Cardiac fibroblast (primary cell): ENCODE results near the gene SKIDA1.

Experiments
- DNase-seq, 2 donors: peaks; one replicate each; pipeline versions ENCODE4 v3.0.0 to v3.0.0-alpha.2; 2010; ENCODE audit warnings: low read depth in 2 of 2
- H3K4me3 ChIP-seq, 2 donors: replicated peaks in 1 of 2; 1 replicate in 1 of 2; 2 replicates in 1 of 2; pipeline ENCODE4 v1.5.1; 2011; ENCODE audit warnings: low read depth in 2 of 2, low read length in 2 of 2, mild to moderate bottlenecking in 2 of 2, moderate library complexity in 1 of 2
- TF ChIP-seq, protein P1 (sequence below): IDR thresholded peaks from one replicate; pipeline ENCODE4 v1.5.1; 2011; ENCODE audit warnings: low read depth, mild to moderate bottlenecking, low read length, inconsistent platforms

Gene SKIDA1

DNA sequence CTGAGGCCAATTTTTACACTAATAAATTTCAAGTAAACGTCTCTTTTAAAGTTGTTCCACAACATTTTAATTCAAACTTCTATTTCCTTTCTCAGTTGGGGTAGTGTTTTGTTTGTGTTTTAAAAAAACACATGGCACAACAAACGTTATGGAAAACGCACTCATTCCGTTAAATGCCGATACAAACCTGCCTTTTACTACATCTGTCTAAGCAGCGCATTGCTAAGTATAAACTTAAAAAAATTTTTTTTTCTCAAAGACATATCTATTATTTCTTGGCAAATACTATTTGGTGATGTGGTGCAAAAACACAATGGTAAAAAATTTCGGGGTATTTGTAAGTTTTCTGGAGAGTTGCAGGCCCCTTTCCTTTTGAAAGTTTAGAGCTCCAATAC lies 1.4 kb downstream of the SKIDA1 start:
- no peak overlapping the region for H3K4me3 ChIP-seq
- DNase-seq = no peak
- TF ChIP-seq, protein P1, sequence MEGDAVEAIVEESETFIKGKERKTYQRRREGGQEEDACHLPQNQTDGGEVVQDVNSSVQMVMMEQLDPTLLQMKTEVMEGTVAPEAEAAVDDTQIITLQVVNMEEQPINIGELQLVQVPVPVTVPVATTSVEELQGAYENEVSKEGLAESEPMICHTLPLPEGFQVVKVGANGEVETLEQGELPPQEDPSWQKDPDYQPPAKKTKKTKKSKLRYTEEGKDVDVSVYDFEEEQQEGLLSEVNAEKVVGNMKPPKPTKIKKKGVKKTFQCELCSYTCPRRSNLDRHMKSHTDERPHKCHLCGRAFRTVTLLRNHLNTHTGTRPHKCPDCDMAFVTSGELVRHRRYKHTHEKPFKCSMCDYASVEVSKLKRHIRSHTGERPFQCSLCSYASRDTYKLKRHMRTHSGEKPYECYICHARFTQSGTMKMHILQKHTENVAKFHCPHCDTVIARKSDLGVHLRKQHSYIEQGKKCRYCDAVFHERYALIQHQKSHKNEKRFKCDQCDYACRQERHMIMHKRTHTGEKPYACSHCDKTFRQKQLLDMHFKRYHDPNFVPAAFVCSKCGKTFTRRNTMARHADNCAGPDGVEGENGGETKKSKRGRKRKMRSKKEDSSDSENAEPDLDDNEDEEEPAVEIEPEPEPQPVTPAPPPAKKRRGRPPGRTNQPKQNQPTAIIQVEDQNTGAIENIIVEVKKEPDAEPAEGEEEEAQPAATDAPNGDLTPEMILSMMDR = no peak

DNA sequence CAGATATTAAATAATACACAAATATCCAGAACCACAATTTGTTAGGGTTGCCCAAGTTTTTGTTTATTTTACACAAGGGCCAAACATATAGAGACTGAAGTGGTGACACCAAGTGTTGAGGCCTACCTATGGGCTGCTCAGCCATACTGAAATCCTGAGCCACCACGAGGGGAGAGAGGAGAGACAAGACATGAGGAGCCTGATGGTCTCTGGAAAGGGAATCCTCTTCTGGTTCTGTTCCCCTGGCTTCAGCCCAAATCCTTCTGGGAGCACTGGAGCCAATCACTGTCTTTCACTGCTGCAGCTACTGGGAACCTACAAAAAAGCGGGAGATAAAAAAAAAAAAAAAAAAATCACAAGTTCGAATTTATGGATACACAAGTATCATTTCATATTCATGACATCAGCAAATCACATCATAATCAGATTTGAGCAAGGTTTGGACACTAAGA lies 1.9 kb downstream of the SKIDA1 start:
- TF ChIP-seq, protein P1 = no peak
- no peak overlapping the region for H3K4me3 ChIP-seq
- peak in 1 of 2 donors; percentile 64 for DNase-seq

DNA sequence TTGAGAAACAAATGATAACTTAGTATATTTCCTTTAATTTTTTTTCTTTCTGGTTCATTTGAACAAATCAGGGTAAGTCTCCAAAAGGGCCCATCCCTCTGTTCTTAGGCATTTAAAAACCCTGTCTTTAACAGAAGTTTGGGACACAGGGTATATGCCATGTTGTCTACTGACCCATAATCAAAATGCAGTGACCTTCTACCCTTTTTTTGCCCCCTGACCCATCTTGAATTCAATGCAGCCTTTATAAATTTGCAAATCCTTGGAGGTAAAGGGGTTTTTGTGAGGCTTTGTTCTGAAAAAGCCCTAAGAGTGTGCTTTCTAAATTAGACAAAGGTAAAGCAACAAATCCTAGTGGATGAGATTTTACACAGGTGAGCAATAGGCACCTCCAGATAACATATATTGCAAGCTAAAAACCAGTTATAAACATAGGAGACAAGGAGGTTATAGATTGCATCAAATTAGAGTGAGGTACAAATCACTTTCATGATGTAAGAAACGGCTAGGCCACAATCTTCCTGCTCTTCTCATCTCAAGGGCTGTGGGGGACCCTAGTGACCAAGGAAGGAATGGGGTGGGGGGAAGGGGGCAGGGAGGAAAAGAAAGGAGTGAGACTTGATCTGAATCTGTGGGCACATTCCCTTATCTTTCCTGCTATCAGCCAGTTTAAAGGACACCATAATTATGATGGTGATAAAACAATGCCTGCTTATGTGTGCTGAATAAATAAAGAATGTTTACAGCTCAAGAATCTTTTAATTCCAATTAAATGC lies 2.7 kb downstream of the SKIDA1 start:
- no peak overlapping the region for H3K4me3 ChIP-seq
- no peak for DNase-seq
- TF ChIP-seq, protein P1 = no peak

DNA sequence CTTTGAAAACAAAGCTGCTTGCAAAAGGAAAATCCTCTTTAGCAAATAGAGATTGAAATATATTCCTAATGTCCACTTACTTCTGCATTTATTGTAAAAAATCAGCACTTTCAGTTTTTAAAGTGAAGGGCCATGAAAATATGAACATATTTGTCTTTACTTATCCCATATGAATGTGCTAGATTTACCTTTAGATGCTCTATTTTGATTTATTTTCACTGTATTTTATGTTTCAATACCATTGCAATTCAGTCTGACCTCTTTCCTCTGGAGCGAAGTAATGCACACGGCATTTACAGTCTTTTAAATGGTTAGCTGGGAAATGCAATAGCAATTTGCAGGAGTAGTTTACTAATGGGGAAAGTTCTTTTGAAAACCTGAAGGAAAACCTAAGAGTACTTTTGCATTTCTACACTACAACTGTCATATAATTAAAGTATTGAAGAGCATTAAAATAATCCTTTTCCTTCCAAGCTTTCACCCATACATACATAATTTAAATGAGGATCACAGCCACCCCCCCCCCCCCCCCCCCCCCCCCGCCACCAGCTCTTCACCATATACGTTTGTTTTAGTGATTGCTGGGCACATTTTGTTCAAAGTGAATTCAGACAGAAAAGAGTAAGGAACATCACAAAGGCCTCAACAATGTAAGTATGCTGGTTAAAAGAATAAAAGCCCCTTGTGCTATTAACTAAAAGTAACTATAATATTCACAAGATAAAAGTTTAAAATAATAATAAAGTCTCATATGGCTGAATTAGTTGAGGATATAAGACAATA lies 3.5 kb downstream of the SKIDA1 start:
- DNase-seq = no peak
- H3K4me3 ChIP-seq = no peak overlapping the region
- TF ChIP-seq, protein P1 = no peak

DNA sequence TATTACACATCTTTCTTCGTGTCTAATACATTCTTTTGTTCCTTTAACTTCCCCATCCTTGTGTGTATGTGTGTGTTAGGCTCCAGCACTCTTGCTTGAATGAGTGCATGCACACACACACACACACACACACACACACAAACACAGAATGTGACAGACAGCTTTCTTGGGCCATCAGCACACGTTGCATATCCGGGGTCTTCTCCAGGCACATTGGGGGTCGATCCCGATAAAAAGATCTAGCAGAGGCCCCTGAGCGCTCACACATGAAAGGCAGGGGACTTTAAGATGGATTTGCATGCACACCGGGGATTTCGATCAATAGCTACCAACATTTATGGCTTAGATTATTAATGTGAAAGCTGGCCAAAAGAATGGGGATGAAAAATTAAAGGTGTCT lies 4.5 kb downstream of the SKIDA1 start:
- no peak for DNase-seq
- no peak overlapping the region for H3K4me3 ChIP-seq
- TF ChIP-seq, protein P1 = no peak

DNA sequence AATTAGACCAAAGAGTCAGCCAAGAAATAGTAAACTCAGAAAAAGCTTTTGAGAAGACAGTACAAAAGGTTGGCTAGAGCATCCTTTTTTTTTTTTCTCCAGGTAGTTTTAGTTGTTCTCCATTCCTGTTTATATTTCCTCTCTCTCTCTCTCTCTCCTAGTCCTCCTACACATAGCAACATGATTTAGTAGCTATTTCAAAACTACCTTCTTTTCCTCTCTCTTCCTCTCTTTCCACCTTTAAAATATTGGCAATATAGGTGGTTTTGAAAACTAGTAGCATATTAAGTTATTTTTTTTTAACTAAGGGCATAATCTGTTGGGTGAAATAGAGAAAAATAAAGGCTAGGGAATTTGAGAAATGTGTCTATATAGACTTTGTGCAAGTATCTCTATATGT lies 5.0 kb downstream of the SKIDA1 start:
- TF ChIP-seq, protein P1 = no peak
- no peak for DNase-seq
- no peak overlapping the region for H3K4me3 ChIP-seq
